ENCODE measurements around the gene LMAN1L.

Gene LMAN1L

GRCh38 chr15:74863239-74864056, 50.8 kb downstream of the LMAN1L start:
- peak; percentile 41 to 53 for DNase-seq

DNA sequence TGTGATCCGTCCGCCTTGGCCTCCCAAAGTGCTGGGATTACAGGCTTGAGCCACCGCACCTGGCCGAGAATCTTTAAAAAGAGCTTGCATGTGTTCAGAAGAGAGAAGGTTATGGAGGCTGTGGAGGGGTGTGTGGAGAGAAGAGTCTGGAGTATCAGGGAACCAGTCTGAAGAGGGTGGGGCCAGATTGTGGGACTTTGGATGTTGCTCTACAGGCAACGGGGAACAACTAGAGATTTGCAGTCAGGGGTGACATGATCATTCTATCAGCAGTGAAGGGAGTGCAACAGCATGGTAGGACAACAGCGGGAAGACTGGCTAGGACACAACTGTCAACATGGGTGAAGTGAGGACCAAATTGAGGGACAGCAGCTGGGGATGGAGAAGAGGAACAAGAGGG, 51.7 kb downstream of the LMAN1L start:
- DNase-seq: no peak

DNA sequence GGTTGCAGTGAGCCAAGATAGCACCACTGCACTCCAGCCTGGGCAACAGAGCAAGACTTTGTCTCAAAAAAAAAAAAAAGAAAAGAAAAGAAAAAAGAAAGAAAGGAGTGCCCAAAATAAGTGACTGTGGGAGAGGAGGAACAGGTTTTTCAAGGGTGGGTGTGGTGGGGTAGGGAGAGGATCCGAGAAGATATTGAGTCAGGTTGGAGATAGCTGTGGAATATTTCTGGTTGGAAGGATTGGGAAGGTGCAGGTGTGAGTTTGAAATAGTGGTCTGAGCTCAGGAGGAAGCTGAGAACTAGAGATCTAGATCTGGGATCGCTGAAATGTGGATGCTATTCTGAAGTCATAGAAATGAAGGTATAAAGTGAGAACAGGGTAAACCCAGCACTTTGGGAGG, 52.7 kb downstream of the LMAN1L start:
- DNase-seq: no peak

DNA sequence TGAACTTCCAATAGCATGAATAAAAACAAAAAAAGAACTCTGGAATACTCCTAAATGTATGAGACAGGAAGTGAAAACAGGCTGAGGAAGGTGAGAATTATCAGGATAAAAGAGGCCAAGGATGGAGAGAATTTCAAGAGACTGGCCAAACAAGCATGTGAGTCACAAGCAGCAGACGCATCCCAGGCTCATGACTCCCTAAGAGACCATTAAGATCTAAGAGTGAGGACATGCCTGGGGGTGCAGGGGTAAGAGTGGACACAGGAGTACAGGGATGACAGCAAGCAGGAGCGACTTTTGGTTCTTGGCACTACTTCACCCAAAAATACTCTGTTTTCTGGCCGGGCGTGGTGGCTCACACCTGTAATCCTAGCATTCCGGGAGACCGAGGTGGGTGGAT, 53.5 kb downstream of the LMAN1L start:
- DNase-seq: no peak

DNA sequence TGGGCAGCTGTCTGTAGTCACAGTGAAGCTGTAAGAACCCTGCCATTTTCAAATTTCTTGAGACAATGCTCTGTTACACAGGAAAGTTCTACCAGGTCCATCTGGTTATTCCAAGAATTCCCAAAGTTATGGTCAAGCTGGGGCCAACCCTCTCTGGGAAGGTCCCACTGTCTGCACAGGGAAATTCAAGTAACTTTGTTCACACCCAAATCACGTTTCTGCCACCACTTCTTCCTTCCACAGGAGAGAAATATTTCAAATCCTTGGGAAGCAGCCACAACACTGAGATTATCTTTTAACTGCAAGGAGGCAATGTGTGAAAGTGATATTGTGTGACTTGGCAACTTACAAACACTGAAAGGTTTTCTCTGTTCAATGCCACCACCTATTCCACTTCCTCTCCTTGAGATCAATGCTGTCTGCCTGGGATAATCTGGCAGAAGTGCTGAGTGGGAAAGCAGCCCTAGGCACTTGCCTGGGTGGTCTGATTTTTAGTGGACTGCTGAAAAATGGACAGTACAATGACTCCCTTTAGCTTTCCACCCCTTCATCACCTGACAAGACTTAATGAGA, 54.9 kb downstream of the LMAN1L start:
- no peak for DNase-seq

DNA sequence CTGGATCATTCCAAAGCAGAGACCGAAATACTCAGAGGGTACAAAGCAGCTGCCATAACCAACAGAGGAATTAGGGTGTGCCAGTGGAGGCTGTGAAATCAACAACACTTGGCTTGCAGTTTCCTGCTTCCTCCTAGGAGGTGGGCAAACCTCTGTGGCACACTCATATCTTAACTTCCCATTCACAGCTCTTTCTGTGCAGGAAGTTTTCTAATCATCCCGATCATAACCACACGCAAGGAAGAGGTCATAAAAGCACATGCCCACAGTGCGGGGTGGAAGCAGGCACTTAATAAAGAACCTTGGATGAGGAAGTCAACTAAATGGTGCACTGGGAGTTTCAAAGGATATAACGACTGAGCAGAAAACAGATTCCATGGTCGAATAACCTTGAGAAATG, 55.4 kb downstream of the LMAN1L start:
- no peak for DNase-seq

DNA sequence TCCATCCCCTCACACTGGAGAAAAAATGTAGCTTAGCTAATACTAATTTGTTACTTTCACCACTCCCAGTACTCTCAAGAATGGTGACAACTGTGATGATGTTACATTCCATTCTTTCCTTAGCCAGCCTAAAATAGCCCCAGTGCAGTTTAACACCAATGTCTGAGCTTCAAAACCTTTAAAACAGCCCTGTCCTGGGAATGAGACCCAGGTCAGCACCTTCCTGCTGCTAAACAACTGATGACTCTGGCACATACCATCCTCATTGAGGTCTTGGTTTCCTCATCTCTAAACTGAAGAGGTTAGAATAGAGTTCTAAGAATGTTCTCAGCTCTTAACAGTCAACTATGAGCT, 56.7 kb downstream of the LMAN1L start:
- DNase-seq: no peak

- DNase-seq: peak; percentile 52 to 65
Measured at GRCh38 chr15:74869726-74870407, 57.2 kb downstream of the LMAN1L start.

- no peak for DNase-seq
Measured at GRCh38 chr15:74870436-74871215, 58.0 kb downstream of the LMAN1L start.

- DNase-seq: no peak
Measured at GRCh38 chr15:74872702-74873035, 60.0 kb downstream of the LMAN1L start.

DNA sequence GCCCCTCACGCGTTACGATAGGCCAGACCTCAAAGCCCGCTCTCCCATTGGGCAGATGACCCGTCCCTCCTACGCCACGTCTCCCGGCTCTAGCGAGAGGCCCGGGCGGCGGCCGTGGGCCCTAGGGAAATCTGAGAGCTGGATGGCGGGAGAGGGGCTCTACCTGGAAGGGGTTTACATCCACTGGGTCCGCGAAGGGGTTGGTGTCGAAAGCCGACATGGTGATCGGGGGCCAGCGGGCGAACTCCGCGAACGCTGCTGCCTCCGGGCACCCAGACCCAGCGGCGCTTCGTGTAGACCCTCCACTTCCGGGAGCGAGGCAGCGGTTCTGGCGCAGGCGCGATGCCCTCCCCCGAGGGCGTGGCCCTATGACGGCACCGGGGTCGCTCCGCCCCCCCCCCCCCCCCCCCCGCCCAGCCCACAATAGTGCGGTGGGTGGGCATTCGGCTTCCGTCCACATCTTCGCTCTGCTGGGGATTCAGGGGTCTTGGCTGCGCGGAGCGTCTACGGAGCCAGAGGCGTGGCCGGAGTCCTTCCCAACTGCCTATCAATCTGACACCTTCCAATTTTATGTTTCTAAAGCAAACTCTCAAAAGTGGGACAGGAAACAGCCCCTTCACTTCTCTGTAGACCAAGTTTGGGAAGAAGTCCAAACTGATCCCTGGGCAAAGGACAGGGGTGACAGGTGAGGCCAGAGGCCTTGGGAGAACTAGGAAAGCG, 60.6 kb downstream of the LMAN1L start, which contains the start of gene SCAMP2:
Gene SCAMP2 (minus strand): TSS at position 330 of the 720 bp plus-strand sequence. CDS start 110 bp downstream, at position 220.
- DNase-seq: peak; percentile 93

DNA sequence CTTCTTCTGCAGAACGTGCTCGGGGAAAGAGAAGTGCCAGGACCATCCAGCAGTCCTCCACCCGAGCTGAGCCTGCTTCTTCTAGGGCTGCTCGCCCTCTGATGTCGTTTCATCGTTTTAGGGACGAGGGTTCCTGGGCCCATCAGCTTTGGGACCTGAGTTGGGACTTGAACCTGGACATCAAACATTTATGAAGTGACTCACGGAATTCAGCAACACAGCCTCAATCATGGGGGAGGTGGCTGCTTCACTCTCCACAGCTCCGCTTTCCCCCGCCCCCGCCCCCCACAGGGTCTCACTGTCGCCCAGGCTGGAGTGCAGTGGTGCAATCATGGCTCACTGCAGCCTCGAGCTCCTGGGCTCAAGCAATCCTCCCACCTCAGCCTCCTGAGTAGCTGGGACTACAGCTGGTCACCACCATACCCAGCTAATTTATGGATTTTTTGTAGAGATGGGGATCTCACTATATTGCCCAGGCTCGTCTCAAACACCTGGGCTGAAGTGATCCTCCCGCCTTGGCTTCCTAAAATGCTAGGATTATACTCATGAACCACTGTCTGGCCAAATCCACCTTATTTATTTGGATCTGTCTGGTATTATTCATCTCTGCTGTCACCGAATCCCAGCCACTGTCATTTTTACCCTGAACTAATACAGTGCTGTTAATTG, 61.3 kb downstream of the LMAN1L start:
- peak in 1 of 2 experiments; percentile 55 for DNase-seq
